Sigmoid colon (tissue), 4 donors: ENCODE data around the gene ARHGAP35.

Experiments used
- CTCF ChIP-seq, 4 experiments: fragments of 450-650 bp in 3 of 4; fragments of 200-600 bp in 1 of 4; IDR thresholded peaks; one replicate each; pipeline ENCODE4 v1.5.1; 2016 to 2019; ENCODE audit warnings: antibody characterized with exemption in 4 of 4, mild to moderate bottlenecking in 3 of 4, moderate library complexity in 2 of 4
- EP300 ChIP-seq, 4 donors: sonication (generic); formaldehyde crosslinking; IDR thresholded peaks; one replicate each; pipeline ENCODE4 v1.6.1; 2017; ENCODE audit warnings: antibody characterized with exemption in 4 of 4
- POLR2A ChIP-seq, 2 donors: fragments of 450-650 bp; IDR thresholded peaks; one replicate each; pipeline ENCODE4 v1.6.1; 2016; ENCODE audit warnings: antibody characterized with exemption in 2 of 2, mild to moderate bottlenecking in 2 of 2, moderate library complexity in 2 of 2
- POLR2AphosphoS5 ChIP-seq, 4 donors: sonication (generic); formaldehyde crosslinking; IDR thresholded peaks; one replicate each; pipeline ENCODE4 v1.6.1; 2017; ENCODE audit warnings: antibody characterized with exemption in 4 of 4

DNA sequence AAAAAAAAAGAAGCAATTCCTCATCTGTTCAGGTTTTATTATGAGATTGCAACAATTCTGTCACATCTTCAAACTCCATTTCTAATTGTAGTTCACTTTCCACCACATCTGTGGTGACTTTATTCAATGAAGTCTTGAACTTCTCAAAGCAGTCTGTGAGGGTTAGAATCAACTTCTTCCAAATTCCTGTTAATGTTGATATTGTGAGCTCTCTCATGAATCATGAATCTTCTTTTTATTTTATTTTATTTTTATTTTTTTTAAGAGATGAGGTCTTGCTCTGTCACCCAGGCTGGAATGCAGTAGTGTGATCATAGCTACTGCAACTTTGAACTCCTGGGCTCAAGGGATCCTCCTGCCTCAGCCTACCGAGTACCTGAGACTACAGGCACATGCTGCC, 19.6 kb downstream of the ARHGAP35 start:
- TF ChIP-seq POLR2AphosphoS5 (IDR thresholded peaks at IDR 0.05) = no peak
- no peak for TF ChIP-seq POLR2A (IDR thresholded peaks at IDR 0.05)
- no peak for TF ChIP-seq CTCF (IDR thresholded peaks at IDR 0.05)
- no peak for TF ChIP-seq EP300 (IDR thresholded peaks at IDR 0.05)
